OCI-LY7 (cell line): Measurements from ENCODE around the gene CAPN13.

Source experiments
- CTCF ChIP-seq: fragments of 200-600 bp; sonication (generic); conservative IDR thresholded peaks from 2 replicates; pipeline ENCODE4 v1.5.1; 2014; ENCODE audit warnings: mild to moderate bottlenecking, antibody characterized with exemption, low read length, moderate library complexity, mixed read lengths
- EZH2phosphoT487 ChIP-seq: fragments of 200-600 bp; sonication (generic); IDR thresholded peaks from 2 replicates; pipeline ENCODE4 v1.6.1; 2018; ENCODE audit warnings: low read depth, borderline replicate concordance, mild to moderate bottlenecking, mixed run types, antibody characterized with exemption, low read length, moderate library complexity, mixed read lengths

GRCh38 chr2:30702694-30703093 is 104.6 kb downstream of the CAPN13 start:
- TF ChIP-seq CTCF: no peak
- no peak for TF ChIP-seq EZH2phosphoT487
